ENCODE data around the gene SLC25A27.

DNA sequence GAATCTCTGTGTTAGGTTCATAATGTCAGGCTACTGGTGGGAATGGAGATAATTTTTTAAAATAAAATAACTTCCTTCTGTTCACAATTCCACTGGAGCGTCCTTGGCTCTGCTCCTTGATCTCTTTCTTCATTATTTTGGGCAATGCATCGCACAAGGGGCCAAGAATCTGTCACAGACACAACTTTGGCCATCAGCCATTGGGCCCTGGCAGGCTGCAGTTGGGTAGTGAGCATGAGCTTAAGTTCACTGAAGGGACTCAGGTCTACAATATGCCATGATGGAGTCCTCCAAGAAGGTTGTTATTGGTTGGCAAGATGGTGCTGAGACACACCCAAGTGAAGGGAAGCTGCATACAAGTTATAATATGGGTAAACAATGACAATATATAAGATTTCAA, 40.1 kb upstream of the SLC25A27 start:
- TF ChIP-seq, protein P1, sequence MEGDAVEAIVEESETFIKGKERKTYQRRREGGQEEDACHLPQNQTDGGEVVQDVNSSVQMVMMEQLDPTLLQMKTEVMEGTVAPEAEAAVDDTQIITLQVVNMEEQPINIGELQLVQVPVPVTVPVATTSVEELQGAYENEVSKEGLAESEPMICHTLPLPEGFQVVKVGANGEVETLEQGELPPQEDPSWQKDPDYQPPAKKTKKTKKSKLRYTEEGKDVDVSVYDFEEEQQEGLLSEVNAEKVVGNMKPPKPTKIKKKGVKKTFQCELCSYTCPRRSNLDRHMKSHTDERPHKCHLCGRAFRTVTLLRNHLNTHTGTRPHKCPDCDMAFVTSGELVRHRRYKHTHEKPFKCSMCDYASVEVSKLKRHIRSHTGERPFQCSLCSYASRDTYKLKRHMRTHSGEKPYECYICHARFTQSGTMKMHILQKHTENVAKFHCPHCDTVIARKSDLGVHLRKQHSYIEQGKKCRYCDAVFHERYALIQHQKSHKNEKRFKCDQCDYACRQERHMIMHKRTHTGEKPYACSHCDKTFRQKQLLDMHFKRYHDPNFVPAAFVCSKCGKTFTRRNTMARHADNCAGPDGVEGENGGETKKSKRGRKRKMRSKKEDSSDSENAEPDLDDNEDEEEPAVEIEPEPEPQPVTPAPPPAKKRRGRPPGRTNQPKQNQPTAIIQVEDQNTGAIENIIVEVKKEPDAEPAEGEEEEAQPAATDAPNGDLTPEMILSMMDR (conservative IDR thresholded peaks at IDR 0.05; ENCODE audit: low read depth in 2 of 2) = no peak
- TF ChIP-seq EZH2phosphoT487 (IDR thresholded peaks at IDR 0.05; ENCODE audit: unreplicated experiment) = no peak

Data from GM23338 (cell line).